ENCODE results near the gene PPIB. TPM values are rescaled to one million over a fixed set of nuclear protein-coding genes. Genes with fewer than 3 reads are reported as not detected.

Gene PPIB
- total RNA-seq, 5 donors from 2014 or later (not counting 1 experiment from before 2014, with no cell fraction given): 169 to 260 (median 217) TPM

Other genes starting within 250 kb of the PPIB start
- 10 to 100 TPM in 1 of 5 donors, 1 to 10 TPM in 3, under 1 TPM in 1; 0.78 to 23.5 (median 6.1) TPM for gene DAPK2, start 116.5 kb downstream of the PPIB start, total RNA-seq
- gene CIAO2A, start 69.2 kb downstream of the PPIB start, total RNA-seq: 10 to 100 TPM; 21.9 to 31.1 (median 25.9) TPM
- gene SNX1, start 67.0 kb downstream of the PPIB start, total RNA-seq: 100 to 1,000 TPM in 4 of 5 donors, 10 to 100 TPM in 1; 98.8 to 168 (median 152) TPM
- 1 to 10 TPM in 3 of 5 donors, under 1 TPM in 2; 0.58 to 3.7 (median 1.4) TPM for gene SNX22, start 11.3 kb downstream of the PPIB start, total RNA-seq
- 10 to 100 TPM; 22.3 to 25.6 (median 23.6) TPM for gene CSNK1G1, start 193.2 kb upstream of the PPIB start, total RNA-seq
- 1 to 10 TPM in 4 of 5 donors, under 1 TPM in 1; 0.96 to 2.4 (median 1.6) TPM for gene PCLAF, start 218.4 kb upstream of the PPIB start, total RNA-seq
- 10 to 100 TPM; 17.3 to 24.5 (median 21.7) TPM for gene TRIP4, start 224.8 kb upstream of the PPIB start, total RNA-seq